Fibroblast of lung (primary cell): ENCODE measurements around the gene PHF14. TPM values are rescaled to one million over a fixed set of nuclear protein-coding genes. Genes with fewer than 3 reads are reported as not detected.

Experiments used
- DNase-seq, 2 donors: peaks; one replicate each; pipeline versions ENCODE4 v3.0.0 to v3.0.0-alpha.2; 2010; ENCODE audit warnings: low read depth in 2 of 2
- H2AFZ ChIP-seq: 2 replicates; pipeline ENCODE4 v1.5.1; 2012; ENCODE audit warnings: low read length, control low read depth, inconsistent platforms
- H3K27ac ChIP-seq: 2 replicates; pipeline ENCODE4 v1.5.1; 2011; ENCODE audit warnings: low read length, control low read depth; ENCODE audit not compliant: insufficient read depth
- H3K27me3 ChIP-seq: 2 replicates; pipeline ENCODE4 v1.5.1; 2011; ENCODE audit warnings: mild to moderate bottlenecking, low read length; ENCODE audit not compliant: control insufficient read depth, insufficient read depth
- H3K36me3 ChIP-seq: 2 replicates; pipeline ENCODE4 v1.5.1; 2011; ENCODE audit warnings: low read length; ENCODE audit not compliant: control insufficient read depth, insufficient read depth
- H3K4me1 ChIP-seq: 2 replicates; pipeline ENCODE4 v1.5.1; 2011; ENCODE audit warnings: low read length; ENCODE audit not compliant: control insufficient read depth, insufficient read depth; ENCODE audit errors: extremely low read depth
- H3K4me2 ChIP-seq: 2 replicates; pipeline ENCODE4 v1.5.1; 2011; ENCODE audit warnings: low read length, control low read depth; ENCODE audit not compliant: insufficient read depth; ENCODE audit errors: extremely low read depth
- H3K4me3 ChIP-seq, 4 experiments: fragments of 200-600 bp in 1 of 4; sonication (generic) in 1 of 4; replicated peaks in 1 of 4; 2 replicates each; pipeline ENCODE4 v1.5.1; 2011 to 2016; ENCODE audit warnings: low read length in 4 of 4, low read depth in 3 of 4, mild to moderate bottlenecking in 3 of 4, control low read depth in 2 of 4, inconsistent platforms in 1 of 4, mixed read lengths in 1 of 4; ENCODE audit not compliant: insufficient read depth in 1 of 4; ENCODE audit errors: control extremely low read depth in 1 of 4
- H3K79me2 ChIP-seq: 2 replicates; pipeline ENCODE4 v1.5.1; 2012; ENCODE audit warnings: mild to moderate bottlenecking, low read length, inconsistent platforms; ENCODE audit not compliant: control insufficient read depth, insufficient read depth
- H3K9ac ChIP-seq: 2 replicates; pipeline ENCODE4 v1.5.1; 2011; ENCODE audit warnings: mild to moderate bottlenecking, low read length, control low read depth; ENCODE audit not compliant: insufficient read depth
- H3K9me3 ChIP-seq: 2 replicates; pipeline ENCODE4 v1.5.1; 2012; ENCODE audit warnings: low read depth, low read length; ENCODE audit not compliant: control insufficient read depth, insufficient read depth
- H4K20me1 ChIP-seq: 2 replicates; pipeline ENCODE4 v1.5.1; 2011; ENCODE audit warnings: low read length; ENCODE audit not compliant: control insufficient read depth, insufficient read depth; ENCODE audit errors: extremely low read depth
- CTCF ChIP-seq, 2 donors: IDR thresholded peaks in 1 of 2; conservative IDR thresholded peaks in 1 of 2; 1 replicate in 1 of 2; 2 replicates in 1 of 2; pipeline ENCODE4 v1.5.1; 2011 to 2012; ENCODE audit warnings: low read length in 2 of 2, control low read depth in 1 of 2, inconsistent platforms in 1 of 2, low read depth in 1 of 2, mild to moderate bottlenecking in 1 of 2
- EZH2 ChIP-seq: IDR thresholded peaks from 2 replicates; pipeline ENCODE4 v1.5.1; 2012; ENCODE audit warnings: low read length, control low read depth, mild to moderate bottlenecking; ENCODE audit errors: missing control alignments
- polyA plus RNA-seq, 2 donors: library from polyadenylated mRNA; depleted of rRNA in 1 of 2; stranded (reverse) in 1 of 2; unstranded in 1 of 2; fragments of >200 nt; gene quantifications; 2 replicates each; pipeline ENCODE4 v1.2.1, GENCODE V29; 2011 to 2012; ENCODE audit warnings: missing spikeins in 1 of 2
- total RNA-seq: library from RNA; depleted of rRNA; stranded (reverse); fragments of >200 nt; gene quantifications from 2 replicates; pipeline ENCODE4 v1.2.1, GENCODE V29; 2014

PHF14 gene
- total and polyA plus RNA-seq, 2 donors (not counting 1 experiment from before 2014, with no cell fraction given), result 18.8 to 29.6 TPM

- Histone ChIP-seq H3K27me3 (no peaks in the 10 kb centered on the region), H3K4me2 (no peak overlapping the region), H3K9ac (no peak overlapping the region), H3K27ac (no peak overlapping the region), H4K20me1 (no peaks in the 10 kb centered on the region), H3K36me3 (no peaks in the 10 kb centered on the region), H2AFZ (no peak overlapping the region), H3K4me3 (no peak overlapping the region), H3K4me1 (no peaks in the 10 kb centered on the region), H3K79me2 (no peaks in the 10 kb centered on the region), H3K9me3 (no peaks in the 10 kb centered on the region)
- DNase-seq, result no peak
- TF ChIP-seq EZH2, result no peak
- TF ChIP-seq CTCF (conservative IDR thresholded peaks at IDR 0.05 in 1 of 2, IDR thresholded peaks at IDR 0.05 in 1 of 2; ENCODE audit: low read depth in 1 of 2, low read length in 2 of 2), result no peak
Measured at GRCh38 chr7:11006291-11006690, 32.6 kb downstream of the PHF14 start.

- Histone ChIP-seq H2AFZ (no peak overlapping the region), H3K27me3 (no peaks in the 10 kb centered on the region), H3K4me2 (no peak overlapping the region), H3K9ac (no peak overlapping the region), H3K79me2 (no peaks in the 10 kb centered on the region), H3K4me3 (no peak overlapping the region), H3K4me1 (no peaks in the 10 kb centered on the region), H3K9me3 (no peaks in the 10 kb centered on the region), H3K36me3 (no peaks in the 10 kb centered on the region), H3K27ac (no peak overlapping the region), H4K20me1 (no peaks in the 10 kb centered on the region)
- DNase-seq, result no peak
- TF ChIP-seq CTCF (conservative IDR thresholded peaks at IDR 0.05 in 1 of 2, IDR thresholded peaks at IDR 0.05 in 1 of 2; ENCODE audit: low read depth in 1 of 2, low read length in 2 of 2) (no peak), EZH2 (no peak)
Measured at GRCh38 chr7:11009631-11010030, 36.0 kb downstream of the PHF14 start.

GRCh38 chr7:11021468-11021867, 47.8 kb downstream of the PHF14 start:
- Histone ChIP-seq H3K4me1 (no peaks in the 10 kb centered on the region), H2AFZ (no peak overlapping the region), H3K4me2 (no peak overlapping the region), H3K79me2 (no peaks in the 10 kb centered on the region), H3K27me3 (no peaks in the 10 kb centered on the region), H3K9ac (no peak overlapping the region), H3K27ac (no peak overlapping the region), H3K9me3 (no peaks in the 10 kb centered on the region), H3K36me3 (no peaks in the 10 kb centered on the region), H4K20me1 (no peaks in the 10 kb centered on the region), H3K4me3 (no peak overlapping the region)
- TF ChIP-seq EZH2 (no peak), CTCF (conservative IDR thresholded peaks at IDR 0.05 in 1 of 2, IDR thresholded peaks at IDR 0.05 in 1 of 2; ENCODE audit: low read depth in 1 of 2, low read length in 2 of 2) (no peak)
- no peak for DNase-seq
